OCI-LY3 (cell line): ENCODE results near the gene MED17.

Experiments used
- H2AFZ ChIP-seq: fragments of 200-600, 300-600 bp; shearing (Covaris generic); 2 replicates; pipeline ENCODE4 v1.6.0; 2014; ENCODE audit warnings: antibody characterized with exemption, low read depth, low read length
- H3K27ac ChIP-seq: fragments of 200-600, 300-600 bp; sonication (generic); 2 replicates; pipeline ENCODE4 v1.5.1; 2014; ENCODE audit warnings: mild to moderate bottlenecking, low read length, moderate library complexity, mixed read lengths
- H3K27me3 ChIP-seq: fragments of 200-600, 300-600 bp; sonication (generic); 2 replicates; pipeline ENCODE4 v1.6.1; 2014; ENCODE audit warnings: low read depth, low read length, mixed read lengths
- H3K36me3 ChIP-seq: fragments of 200-600, 300-600 bp; sonication (generic); replicated peaks from 2 replicates; pipeline ENCODE3; 2014; ENCODE audit warnings: low read depth, low read length, mixed read lengths
- H3K4me1 ChIP-seq: fragments of 300-600, 200-600 bp; sonication (generic); 2 replicates; pipeline ENCODE4 v1.6.1; 2014; ENCODE audit warnings: low read length, mixed read lengths
- H3K4me2 ChIP-seq: fragments of 200-600, 300-600 bp; sonication (generic); 2 replicates; pipeline ENCODE4 v1.6.1; 2014; ENCODE audit warnings: low read length, mixed read lengths
- H3K4me3 ChIP-seq: fragments of 300-600, 200-600 bp; sonication (generic); 2 replicates; pipeline ENCODE4 v1.5.1; 2014; ENCODE audit warnings: antibody characterized with exemption, mild to moderate bottlenecking, low read length, moderate library complexity
- H3K79me2 ChIP-seq: fragments of 300-600, 200-600 bp; shearing (Covaris generic); 2 replicates; pipeline ENCODE4 v1.6.1; 2014; ENCODE audit warnings: mild to moderate bottlenecking, low read length, mixed read lengths
- H3K9ac ChIP-seq: fragments of 300-600, 200-600 bp; shearing (Covaris generic); 2 replicates; pipeline ENCODE4 v1.6.0; 2014; ENCODE audit warnings: mild to moderate bottlenecking, low read length, moderate library complexity
- H3K9me3 ChIP-seq: fragments of 200-600, 300-600 bp; shearing (Covaris generic); 2 replicates; pipeline ENCODE4 v1.6.1; 2014; ENCODE audit warnings: low read length, mixed read lengths; ENCODE audit not compliant: insufficient read depth
- H4K20me1 ChIP-seq: fragments of 200-600, 300-600 bp; sonication (generic); 2 replicates; pipeline ENCODE4 v1.6.1; 2016; ENCODE audit warnings: low read length, mixed read lengths; ENCODE audit not compliant: insufficient read depth
- EZH2phosphoT487 ChIP-seq: fragments of 200-600 bp; shearing (Covaris generic); IDR thresholded peaks from 2 replicates; pipeline ENCODE4 v1.6.1; 2018; ENCODE audit warnings: antibody characterized with exemption, mixed run types, low read depth
- TF ChIP-seq, protein P1 (sequence below): fragments of 200-600, 300-600 bp; sonication (generic); IDR thresholded peaks from 2 replicates; pipeline ENCODE4 v1.5.1; 2014; ENCODE audit warnings: antibody characterized with exemption, low read length, low read depth

The MED17 gene

DNA sequence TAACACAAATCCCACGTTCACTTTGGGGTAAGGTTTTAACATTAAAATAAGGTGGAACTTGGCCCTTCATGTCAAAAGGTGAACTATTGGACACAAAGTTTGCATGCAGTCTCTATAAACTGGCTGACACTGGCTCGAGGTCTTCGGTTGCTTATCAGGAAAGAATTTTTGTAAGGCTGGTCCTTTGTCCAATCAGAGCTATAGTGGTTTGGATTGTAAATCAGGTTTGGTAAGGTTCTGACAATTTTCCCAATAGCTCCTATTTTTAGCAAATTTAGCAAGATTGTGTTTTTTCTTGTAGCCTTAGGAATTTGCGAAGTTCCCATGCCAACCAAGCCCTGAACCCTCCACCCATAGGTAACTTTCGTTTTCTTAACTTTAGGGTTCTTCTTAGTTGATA lies 17.6 kb upstream of the MED17 start:
- TF ChIP-seq, protein P1, sequence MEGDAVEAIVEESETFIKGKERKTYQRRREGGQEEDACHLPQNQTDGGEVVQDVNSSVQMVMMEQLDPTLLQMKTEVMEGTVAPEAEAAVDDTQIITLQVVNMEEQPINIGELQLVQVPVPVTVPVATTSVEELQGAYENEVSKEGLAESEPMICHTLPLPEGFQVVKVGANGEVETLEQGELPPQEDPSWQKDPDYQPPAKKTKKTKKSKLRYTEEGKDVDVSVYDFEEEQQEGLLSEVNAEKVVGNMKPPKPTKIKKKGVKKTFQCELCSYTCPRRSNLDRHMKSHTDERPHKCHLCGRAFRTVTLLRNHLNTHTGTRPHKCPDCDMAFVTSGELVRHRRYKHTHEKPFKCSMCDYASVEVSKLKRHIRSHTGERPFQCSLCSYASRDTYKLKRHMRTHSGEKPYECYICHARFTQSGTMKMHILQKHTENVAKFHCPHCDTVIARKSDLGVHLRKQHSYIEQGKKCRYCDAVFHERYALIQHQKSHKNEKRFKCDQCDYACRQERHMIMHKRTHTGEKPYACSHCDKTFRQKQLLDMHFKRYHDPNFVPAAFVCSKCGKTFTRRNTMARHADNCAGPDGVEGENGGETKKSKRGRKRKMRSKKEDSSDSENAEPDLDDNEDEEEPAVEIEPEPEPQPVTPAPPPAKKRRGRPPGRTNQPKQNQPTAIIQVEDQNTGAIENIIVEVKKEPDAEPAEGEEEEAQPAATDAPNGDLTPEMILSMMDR = no peak
- TF ChIP-seq EZH2phosphoT487 = no peak
- Histone ChIP-seq H3K27ac (no peak overlapping the region), H2AFZ (no peak overlapping the region), H3K27me3 (no peaks in the 10 kb centered on the region), H4K20me1 (no peaks in the 10 kb centered on the region), H3K4me3 (no peak overlapping the region), H3K36me3 (peaks cover 11% of the 10 kb centered on the region), H3K9me3 (peaks cover 7% of the 10 kb centered on the region; the same call in 1 of the 2 replicates), H3K4me1 (no peaks in the 10 kb centered on the region), H3K9ac (no peak overlapping the region), H3K79me2 (no peaks in the 10 kb centered on the region), H3K4me2 (no peak overlapping the region)

DNA sequence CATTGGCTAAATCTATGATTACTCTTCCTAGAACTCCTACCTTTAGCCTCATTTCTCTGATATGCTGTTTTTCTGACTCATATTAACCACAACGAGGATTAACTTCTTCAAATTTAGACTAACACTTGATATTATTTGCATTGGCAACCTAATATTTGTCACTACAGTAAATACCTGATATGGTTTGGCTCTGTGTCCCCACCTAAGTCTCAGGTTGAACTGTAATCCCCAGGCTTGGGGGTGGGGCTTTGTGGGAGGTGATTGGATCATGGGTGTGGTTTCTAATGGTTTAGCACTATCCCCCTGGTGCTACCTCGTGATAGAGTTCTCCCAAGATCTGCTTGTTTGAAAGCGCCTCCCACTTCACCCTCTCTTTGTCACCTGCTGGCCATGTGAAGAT lies 17.1 kb upstream of the MED17 start:
- H3K4me3 ChIP-seq = no peak overlapping the region
- H3K79me2 ChIP-seq = no peaks in the 10 kb centered on the region
- H3K27ac ChIP-seq = no peak overlapping the region
- H3K36me3 ChIP-seq = peaks cover 13% of the 10 kb centered on the region
- no peak overlapping the region for H3K4me2 ChIP-seq
- H3K9me3 ChIP-seq = peaks cover 7% of the 10 kb centered on the region; the same call in 1 of the 2 replicates
- H2AFZ ChIP-seq = no peak overlapping the region
- H3K27me3 ChIP-seq = no peaks in the 10 kb centered on the region
- H4K20me1 ChIP-seq = no peaks in the 10 kb centered on the region
- no peaks in the 10 kb centered on the region for H3K4me1 ChIP-seq
- TF ChIP-seq EZH2phosphoT487 = no peak
- TF ChIP-seq, protein P1 = no peak
- no peak overlapping the region for H3K9ac ChIP-seq

DNA sequence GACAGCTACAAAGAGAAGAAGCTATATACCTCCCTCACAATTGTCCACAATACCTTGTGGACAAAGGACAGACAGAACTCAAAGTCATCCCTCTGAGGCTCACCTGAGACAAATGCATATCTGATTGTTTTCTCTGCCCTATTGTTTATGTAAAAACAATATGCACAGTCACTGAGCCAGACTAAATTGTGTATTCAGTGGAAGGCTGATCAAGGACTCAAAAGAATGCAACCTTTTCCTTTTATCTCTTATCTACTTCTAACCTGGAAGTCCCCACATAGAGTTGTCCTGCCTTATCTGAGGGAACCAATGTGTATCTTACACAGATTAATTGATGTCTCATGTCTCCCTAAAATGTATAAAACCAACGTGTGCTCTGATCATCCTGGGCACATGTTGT lies 13.9 kb upstream of the MED17 start:
- H3K79me2 ChIP-seq = no peaks in the 10 kb centered on the region

DNA sequence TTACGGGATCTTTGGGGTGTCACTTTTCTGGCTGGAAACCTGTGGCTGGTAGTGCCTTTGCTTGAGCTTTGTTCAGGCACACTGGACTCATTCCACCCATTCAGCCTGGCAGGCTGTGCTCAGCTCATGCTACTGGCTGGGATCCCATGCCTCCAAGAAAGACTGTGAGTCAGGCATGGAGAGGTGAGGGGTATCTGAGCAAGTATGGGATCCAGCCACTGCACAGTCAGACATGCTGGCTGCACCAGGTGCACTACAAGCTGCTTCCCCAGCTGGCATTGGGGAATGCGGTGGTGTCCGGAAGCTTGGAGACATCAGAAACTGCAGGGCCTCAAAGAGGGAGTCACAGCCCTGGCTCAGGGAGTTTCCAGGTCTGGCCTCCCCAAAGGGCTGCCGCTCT lies 12.0 kb upstream of the MED17 start:
- Histone ChIP-seq H3K4me3 (no peak overlapping the region), H3K9me3 (peaks cover under 1% of the 10 kb centered on the region; the same call in 1 of the 2 replicates), H3K36me3 (peaks cover 9% of the 10 kb centered on the region), H3K27ac (no peak overlapping the region), H3K4me1 (no peaks in the 10 kb centered on the region), H2AFZ (no peak overlapping the region), H3K79me2 (no peaks in the 10 kb centered on the region), H3K4me2 (no peak overlapping the region), H4K20me1 (no peaks in the 10 kb centered on the region), H3K27me3 (no peaks in the 10 kb centered on the region), H3K9ac (no peak overlapping the region)
- no peak for TF ChIP-seq EZH2phosphoT487
- TF ChIP-seq, protein P1 = no peak

More for the DNA sequence above, 13.9 kb upstream of the MED17 start:
- Histone ChIP-seq H3K27me3 (no peaks in the 10 kb centered on the region), H3K4me2 (no peak overlapping the region), H3K9me3 (peaks cover 7% of the 10 kb centered on the region; the same call in 1 of the 2 replicates), H3K27ac (no peak overlapping the region), H3K36me3 (peaks cover 18% of the 10 kb centered on the region), H3K9ac (no peak overlapping the region), H2AFZ (no peak overlapping the region), H3K4me3 (no peak overlapping the region), H3K4me1 (no peaks in the 10 kb centered on the region), H4K20me1 (no peaks in the 10 kb centered on the region)
- TF ChIP-seq, protein P1 = no peak
- no peak for TF ChIP-seq EZH2phosphoT487
